IPS-11a (cell line): Measurements from ENCODE around the gene EML5.
"Not testable (repeated sequence)": the region's sequence is repeated elsewhere in the genome, so short reads cannot be mapped to it uniquely, and the experiment has no call there.

Experiments used
- H3K4me3 ChIP-seq: one replicate; pipeline ENCODE4 v1.5.1; 2013; ENCODE audit warnings: low read depth, low read length, control low read depth

Gene EML5

GRCh38 chr14:88792473-88793258 is at the start of gene EML5:
Gene EML5 (minus strand): TSS chr14:88792953. CDS start chr14:88792503, 450 bp downstream.
- peak within 1 kb of the TSS; percentile 74 for H3K4me3 ChIP-seq

GRCh38 chr14:88842414-88842813 is 49.7 kb upstream of the EML5 start:
- H3K4me3 ChIP-seq, result no peak overlapping the region

GRCh38 chr14:88841741-88842140 is 49.0 kb upstream of the EML5 start:
- H3K4me3 ChIP-seq, result no peak overlapping the region

GRCh38 chr14:88840926-88841325 is 48.2 kb upstream of the EML5 start:
- no peak overlapping the region for H3K4me3 ChIP-seq

GRCh38 chr14:88838015-88838414 is 45.3 kb upstream of the EML5 start:
- H3K4me3 ChIP-seq, result no peak overlapping the region

GRCh38 chr14:88837495-88837894 is 44.7 kb upstream of the EML5 start:
- no peak overlapping the region for H3K4me3 ChIP-seq

GRCh38 chr14:88835661-88836060 is 42.9 kb upstream of the EML5 start:
- no peak overlapping the region for H3K4me3 ChIP-seq

GRCh38 chr14:88834883-88835431 is 42.2 kb upstream of the EML5 start:
- H3K4me3 ChIP-seq, result no peak overlapping the region

GRCh38 chr14:88831284-88831683 is 38.5 kb upstream of the EML5 start:
- no peak overlapping the region for H3K4me3 ChIP-seq

- H3K4me3 ChIP-seq, result no peak overlapping the region
These were observed 37.0 kb upstream of the EML5 start for GRCh38 chr14:88829685-88830302.

- H3K4me3 ChIP-seq, result no peak overlapping the region
These were observed 36.4 kb upstream of the EML5 start for GRCh38 chr14:88829188-88829587.

GRCh38 chr14:88825503-88825902 is 32.8 kb upstream of the EML5 start:
- no peak overlapping the region for H3K4me3 ChIP-seq

- H3K4me3 ChIP-seq, result peak overlapping the region; percentile 88
These were observed 32.3 kb upstream of the EML5 start for GRCh38 chr14:88825078-88825458.

GRCh38 chr14:88824314-88825077 is 31.7 kb upstream of the EML5 start, which contains the start of gene TTC8:
Gene TTC8 (plus strand): TSS chr14:88824651. CDS start chr14:88824708, 57 bp downstream.
- H3K4me3 ChIP-seq, result peak within 1 kb of the TSS; percentile 88

- peak overlapping the region; percentile 58 for H3K4me3 ChIP-seq
These were observed 31.2 kb upstream of the EML5 start for GRCh38 chr14:88823968-88824313.

- H3K4me3 ChIP-seq, result no peak overlapping the region
These were observed 29.1 kb upstream of the EML5 start for GRCh38 chr14:88821888-88822287.

GRCh38 chr14:88821378-88821777 is 28.6 kb upstream of the EML5 start:
- no peak overlapping the region for H3K4me3 ChIP-seq

GRCh38 chr14:88819674-88820073 is 26.9 kb upstream of the EML5 start:
- H3K4me3 ChIP-seq, result not testable (repeated sequence)

GRCh38 chr14:88818018-88818417 is 25.3 kb upstream of the EML5 start:
- no peak overlapping the region for H3K4me3 ChIP-seq

- H3K4me3 ChIP-seq, result no peak overlapping the region
These were observed 23.2 kb upstream of the EML5 start for GRCh38 chr14:88815980-88816379.

- H3K4me3 ChIP-seq, result no peak overlapping the region
These were observed 15.6 kb upstream of the EML5 start for GRCh38 chr14:88808359-88808758.
